SKM-1 (cell line): ENCODE data around the gene IDI1.

Experiments
- DNase-seq: peaks from one replicate; lab custom pipeline; 2025; ENCODE audit not compliant: unreplicated experiment; lab: John Stamatoyannopoulos, UW

IDI1 gene

DNA sequence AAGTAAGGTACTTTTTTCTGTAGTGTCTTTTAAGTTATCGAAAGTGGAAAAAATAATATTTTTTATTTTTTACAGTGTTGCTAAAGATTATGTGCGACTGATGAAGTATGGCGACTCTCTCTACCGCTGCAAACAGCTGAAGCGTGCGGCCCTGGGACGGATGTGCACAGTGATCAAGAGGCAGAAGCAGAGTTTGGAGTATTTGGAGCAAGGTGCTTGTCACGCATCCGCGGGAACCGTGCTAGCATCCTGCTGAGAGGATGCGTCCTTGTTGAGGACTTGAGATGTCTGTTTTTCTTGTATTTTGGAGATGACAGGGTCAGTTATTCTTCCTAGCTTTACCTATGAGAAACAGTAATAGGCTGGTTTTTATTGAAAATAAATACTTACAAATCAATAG, 52.9 kb downstream of the IDI1 start:
- DNase-seq: no peak

GRCh38 chr10:995559-995926, 53.4 kb downstream of the IDI1 start:
- no peak for DNase-seq

- no peak for DNase-seq
These were observed 53.9 kb downstream of the IDI1 start for GRCh38 chr10:994836-995558.

- DNase-seq: no peak
These were observed 56.0 kb downstream of the IDI1 start for GRCh38 chr10:992871-993270.

- DNase-seq: no peak
These were observed 56.5 kb downstream of the IDI1 start for GRCh38 chr10:992467-992866.

- DNase-seq: no peak
These were observed 58.1 kb downstream of the IDI1 start for GRCh38 chr10:990808-991207.
